Suprapubic skin (tissue), 3 donors: ENCODE measurements around the gene ANK3.

ENCODE experiments used
- EP300 ChIP-seq: sonication (generic); formaldehyde crosslinking; IDR thresholded peaks from one replicate; pipeline ENCODE4 v1.6.1; 2017; ENCODE audit warnings: antibody characterized with exemption
- POLR2A ChIP-seq, 2 donors: fragments of 450-650 bp; IDR thresholded peaks; one replicate each; pipeline ENCODE4 v1.6.1; 2017; ENCODE audit warnings: antibody characterized with exemption in 2 of 2, mild to moderate bottlenecking in 2 of 2, moderate library complexity in 2 of 2
- TF ChIP-seq, protein P1 (sequence below), 2 donors: fragments of 200-600 bp in 1 of 2; fragments of 450-650 bp in 1 of 2; sonication (generic) in 1 of 2; IDR thresholded peaks; one replicate each; pipeline ENCODE4 v1.5.1; 2016 to 2019; ENCODE audit warnings: antibody characterized with exemption in 2 of 2, mild to moderate bottlenecking in 1 of 2, moderate library complexity in 1 of 2

DNA sequence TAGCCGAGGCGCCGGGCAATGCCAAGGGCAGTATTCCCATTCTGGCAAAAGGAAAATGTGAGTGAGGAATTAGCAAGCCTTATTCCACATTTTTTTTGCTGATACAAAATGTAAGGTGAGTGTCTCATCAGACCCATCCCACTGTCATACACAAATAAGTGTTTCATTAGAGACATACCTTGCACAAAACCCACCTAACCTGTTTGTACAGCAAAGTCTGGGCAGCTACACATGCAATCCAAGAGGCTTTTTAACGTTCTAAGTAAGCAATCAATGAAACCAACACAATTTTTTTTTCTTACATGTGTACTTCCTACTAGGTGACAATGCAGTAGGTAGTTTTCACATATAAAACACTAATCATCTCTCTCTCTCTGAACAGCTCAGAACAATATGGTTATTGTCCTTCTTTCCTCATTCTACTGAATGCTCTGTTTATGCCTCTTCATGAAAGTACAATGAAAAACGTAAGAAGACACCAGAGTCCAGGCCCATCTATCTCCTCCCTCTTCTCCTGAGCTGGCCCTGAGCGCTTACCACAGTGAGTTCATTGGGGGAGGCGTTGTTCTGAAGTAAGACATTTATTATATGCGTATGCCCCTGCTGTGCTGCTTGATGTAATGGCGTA is 217.2 kb downstream of the ANK3 start:
- TF ChIP-seq POLR2A (IDR thresholded peaks at IDR 0.05) (no peak), EP300 (no peak)
- TF ChIP-seq, protein P1, sequence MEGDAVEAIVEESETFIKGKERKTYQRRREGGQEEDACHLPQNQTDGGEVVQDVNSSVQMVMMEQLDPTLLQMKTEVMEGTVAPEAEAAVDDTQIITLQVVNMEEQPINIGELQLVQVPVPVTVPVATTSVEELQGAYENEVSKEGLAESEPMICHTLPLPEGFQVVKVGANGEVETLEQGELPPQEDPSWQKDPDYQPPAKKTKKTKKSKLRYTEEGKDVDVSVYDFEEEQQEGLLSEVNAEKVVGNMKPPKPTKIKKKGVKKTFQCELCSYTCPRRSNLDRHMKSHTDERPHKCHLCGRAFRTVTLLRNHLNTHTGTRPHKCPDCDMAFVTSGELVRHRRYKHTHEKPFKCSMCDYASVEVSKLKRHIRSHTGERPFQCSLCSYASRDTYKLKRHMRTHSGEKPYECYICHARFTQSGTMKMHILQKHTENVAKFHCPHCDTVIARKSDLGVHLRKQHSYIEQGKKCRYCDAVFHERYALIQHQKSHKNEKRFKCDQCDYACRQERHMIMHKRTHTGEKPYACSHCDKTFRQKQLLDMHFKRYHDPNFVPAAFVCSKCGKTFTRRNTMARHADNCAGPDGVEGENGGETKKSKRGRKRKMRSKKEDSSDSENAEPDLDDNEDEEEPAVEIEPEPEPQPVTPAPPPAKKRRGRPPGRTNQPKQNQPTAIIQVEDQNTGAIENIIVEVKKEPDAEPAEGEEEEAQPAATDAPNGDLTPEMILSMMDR (IDR thresholded peaks at IDR 0.05): no peak
